ENCODE results near the gene DCBLD2. TPM values are rescaled to one million over a fixed set of nuclear protein-coding genes. Genes with fewer than 3 reads are reported as not detected.

DCBLD2 gene
- total and polyA plus RNA-seq, 2 experiments from 2014 or later = 16.8 to 27.9 TPM

DNA sequence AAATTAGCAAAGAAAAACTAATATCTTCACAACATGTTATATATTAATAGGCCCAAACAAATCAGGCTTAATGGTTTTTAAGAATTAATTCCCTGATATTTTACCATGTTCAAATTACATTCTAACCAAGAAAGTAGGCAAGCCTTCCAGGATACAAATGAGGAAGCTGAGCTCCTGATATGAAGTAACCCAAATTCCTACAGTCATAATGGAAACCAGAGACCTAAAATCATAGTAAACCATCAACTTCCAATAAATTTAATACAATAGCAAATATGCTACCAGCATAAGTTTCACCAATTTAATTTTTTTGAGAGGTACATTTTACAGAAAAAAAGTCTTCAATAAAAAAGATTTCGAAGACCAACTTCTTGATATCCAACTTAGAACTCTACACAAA is 3.8 kb downstream of the DCBLD2 start:
- Histone ChIP-seq H3K4me3 (no peak overlapping the region), H3K9me3 (ENCODE audit: low read depth) (no peaks in the 10 kb centered on the region), H3K36me3 (replicated peaks; ENCODE audit: insufficient read depth, low read depth) (no peaks in the 10 kb centered on the region), H3K27ac (no peak overlapping the region), H3K79me2 (peaks cover 67% of the 10 kb centered on the region), H4K20me1 (ENCODE audit: insufficient read depth, poor library complexity, severe bottlenecking) (peaks cover 18% of the 10 kb centered on the region), H3K27me3 (no peaks in the 10 kb centered on the region), H2AFZ (no peak overlapping the region), H3K4me2 (no peak overlapping the region), H3K9me2 (replicated peaks; ENCODE audit: insufficient read depth) (no peaks in the 10 kb centered on the region), H3K4me1 (ENCODE audit: insufficient read depth) (peaks cover 11% of the 10 kb centered on the region)
- DNase-seq (ENCODE audit: low spot score) = no peak
- WGBS (ENCODE audit: low lambda C conversion rate, missing lambda C conversion rate) = 91% methylated on average over 1 of the region's 1 CpG
- TF ChIP-seq, protein P1, sequence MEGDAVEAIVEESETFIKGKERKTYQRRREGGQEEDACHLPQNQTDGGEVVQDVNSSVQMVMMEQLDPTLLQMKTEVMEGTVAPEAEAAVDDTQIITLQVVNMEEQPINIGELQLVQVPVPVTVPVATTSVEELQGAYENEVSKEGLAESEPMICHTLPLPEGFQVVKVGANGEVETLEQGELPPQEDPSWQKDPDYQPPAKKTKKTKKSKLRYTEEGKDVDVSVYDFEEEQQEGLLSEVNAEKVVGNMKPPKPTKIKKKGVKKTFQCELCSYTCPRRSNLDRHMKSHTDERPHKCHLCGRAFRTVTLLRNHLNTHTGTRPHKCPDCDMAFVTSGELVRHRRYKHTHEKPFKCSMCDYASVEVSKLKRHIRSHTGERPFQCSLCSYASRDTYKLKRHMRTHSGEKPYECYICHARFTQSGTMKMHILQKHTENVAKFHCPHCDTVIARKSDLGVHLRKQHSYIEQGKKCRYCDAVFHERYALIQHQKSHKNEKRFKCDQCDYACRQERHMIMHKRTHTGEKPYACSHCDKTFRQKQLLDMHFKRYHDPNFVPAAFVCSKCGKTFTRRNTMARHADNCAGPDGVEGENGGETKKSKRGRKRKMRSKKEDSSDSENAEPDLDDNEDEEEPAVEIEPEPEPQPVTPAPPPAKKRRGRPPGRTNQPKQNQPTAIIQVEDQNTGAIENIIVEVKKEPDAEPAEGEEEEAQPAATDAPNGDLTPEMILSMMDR (IDR thresholded peaks at IDR 0.05; ENCODE audit: poor library complexity) = no peak
- TF ChIP-seq EZH2 (IDR thresholded peaks at IDR 0.05; ENCODE audit: borderline replicate concordance) (no peak), EZH2phosphoT487 (IDR thresholded peaks at IDR 0.05; ENCODE audit: low read depth, severe bottlenecking, unreplicated experiment) (no peak)

GRCh38 chr3:98894791-98895576 is 6.5 kb downstream of the DCBLD2 start:
- no peak overlapping the region for H3K4me2 ChIP-seq
- WGBS (ENCODE audit: low lambda C conversion rate, missing lambda C conversion rate) = 90% methylated on average over 8 of the region's 8 CpGs

DNA sequence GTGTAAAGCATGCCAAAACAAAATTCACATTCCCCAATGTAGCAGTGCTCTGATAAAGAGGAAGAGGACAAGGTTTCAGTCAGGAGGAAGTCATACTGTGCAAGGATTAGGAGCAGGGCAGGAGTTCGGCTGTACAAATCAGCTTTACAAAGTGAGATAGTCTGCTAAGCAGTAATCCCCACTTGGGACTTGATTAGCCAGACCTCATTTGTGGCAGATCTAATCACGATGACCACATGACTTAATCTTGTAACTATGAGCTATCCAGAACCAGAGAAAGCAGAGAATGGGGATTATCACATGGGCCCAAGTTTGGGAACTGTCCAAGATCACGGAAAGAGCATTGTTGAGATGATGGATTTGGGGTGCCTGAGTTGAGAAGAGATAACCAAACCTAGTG is 7.8 kb downstream of the DCBLD2 start:
- WGBS (ENCODE audit: low lambda C conversion rate, missing lambda C conversion rate) = 31% methylated on average over 3 of the region's 3 CpGs
- peaks cover 73% of the 10 kb centered on the region for H3K79me2 ChIP-seq
- H3K27me3 ChIP-seq = no peaks in the 10 kb centered on the region
- H3K4me3 ChIP-seq = no peak overlapping the region
- H2AFZ ChIP-seq = no peak overlapping the region
- DNase-seq (ENCODE audit: low spot score) = no peak
- H3K4me2 ChIP-seq = no peak overlapping the region
- no peaks in the 10 kb centered on the region for H3K4me1 ChIP-seq (ENCODE audit: insufficient read depth)
- no peaks in the 10 kb centered on the region for H3K36me3 ChIP-seq (replicated peaks; ENCODE audit: insufficient read depth, low read depth)
- no peak overlapping the region for H3K27ac ChIP-seq
- no peaks in the 10 kb centered on the region for H3K9me2 ChIP-seq (replicated peaks; ENCODE audit: insufficient read depth)
- H4K20me1 ChIP-seq (ENCODE audit: insufficient read depth, poor library complexity, severe bottlenecking) = peaks cover 5% of the 10 kb centered on the region
- TF ChIP-seq EZH2phosphoT487 (IDR thresholded peaks at IDR 0.05; ENCODE audit: low read depth, severe bottlenecking, unreplicated experiment) = no peak
- no peak for TF ChIP-seq EZH2 (IDR thresholded peaks at IDR 0.05; ENCODE audit: borderline replicate concordance)
- TF ChIP-seq, protein P1 (IDR thresholded peaks at IDR 0.05; ENCODE audit: poor library complexity) = no peak
- H3K9me3 ChIP-seq (ENCODE audit: low read depth) = no peaks in the 10 kb centered on the region

More at GRCh38 chr3:98894791-98895576, 6.5 kb downstream of the DCBLD2 start:
- Histone ChIP-seq H3K27me3 (no peaks in the 10 kb centered on the region), H3K4me1 (ENCODE audit: insufficient read depth) (peaks cover 4% of the 10 kb centered on the region), H3K9me3 (ENCODE audit: low read depth) (no peaks in the 10 kb centered on the region), H4K20me1 (ENCODE audit: insufficient read depth, poor library complexity, severe bottlenecking) (peaks cover 10% of the 10 kb centered on the region), H3K36me3 (replicated peaks; ENCODE audit: insufficient read depth, low read depth) (no peaks in the 10 kb centered on the region), H3K4me3 (no peak overlapping the region), H3K27ac (no peak overlapping the region), H3K79me2 (peaks cover 73% of the 10 kb centered on the region), H2AFZ (no peak overlapping the region), H3K9me2 (replicated peaks; ENCODE audit: insufficient read depth) (no peaks in the 10 kb centered on the region)
- no peak for DNase-seq (ENCODE audit: low spot score)
- TF ChIP-seq, protein P1 (IDR thresholded peaks at IDR 0.05; ENCODE audit: poor library complexity) = no peak
- TF ChIP-seq EZH2phosphoT487 (IDR thresholded peaks at IDR 0.05; ENCODE audit: low read depth, severe bottlenecking, unreplicated experiment) = no peak
- TF ChIP-seq EZH2 (IDR thresholded peaks at IDR 0.05; ENCODE audit: borderline replicate concordance) = no peak

Data from hepatocyte (in vitro differentiated cells).